Fibroblast of mammary gland (primary cell): ENCODE data around the gene PACC1.
"Not testable (repeated sequence)": the region's sequence is repeated elsewhere in the genome, so short reads cannot be mapped to it uniquely, and the experiment has no call there.

Source experiments
- DNase-seq: peaks from one replicate; pipeline ENCODE4 v3.0.0-alpha.2; 2010; ENCODE audit warnings: low read depth
- H3K4me3 ChIP-seq: 2 replicates; pipeline ENCODE4 v1.5.1; 2011; ENCODE audit warnings: low read depth, mild to moderate bottlenecking, low read length, moderate library complexity; ENCODE audit not compliant: control insufficient read depth
- CTCF ChIP-seq: conservative IDR thresholded peaks from 2 replicates; pipeline ENCODE4 v1.5.1; 2011; ENCODE audit warnings: low read depth, low read length, inconsistent platforms; ENCODE audit not compliant: control insufficient read depth, insufficient read depth

PACC1 gene

DNA sequence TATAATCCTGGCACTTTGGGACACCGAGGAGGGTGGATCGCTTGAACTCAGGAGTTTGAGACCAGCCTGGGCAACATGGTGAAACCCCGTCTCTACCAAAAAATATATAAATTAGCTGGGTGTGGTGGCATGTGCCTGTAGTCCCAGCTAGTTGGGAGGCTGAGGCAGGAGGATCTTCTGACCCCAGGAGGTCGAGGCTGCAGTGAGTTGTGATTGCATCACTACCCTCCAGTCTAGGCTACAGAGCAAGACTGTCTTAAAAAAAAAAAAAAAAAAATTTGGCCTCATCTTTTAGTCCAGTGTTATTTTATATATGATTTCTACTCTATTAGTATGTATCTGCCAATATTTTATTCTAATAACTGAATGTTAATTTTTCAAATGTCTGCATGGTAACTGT lies 69.8 kb downstream of the PACC1 start:
- no peak for DNase-seq
- no peak for TF ChIP-seq CTCF
- no peak overlapping the region for H3K4me3 ChIP-seq

- H3K4me3 ChIP-seq = no peak overlapping the region
Measured at GRCh38 chr1:212341090-212341489, 73.6 kb downstream of the PACC1 start.

DNA sequence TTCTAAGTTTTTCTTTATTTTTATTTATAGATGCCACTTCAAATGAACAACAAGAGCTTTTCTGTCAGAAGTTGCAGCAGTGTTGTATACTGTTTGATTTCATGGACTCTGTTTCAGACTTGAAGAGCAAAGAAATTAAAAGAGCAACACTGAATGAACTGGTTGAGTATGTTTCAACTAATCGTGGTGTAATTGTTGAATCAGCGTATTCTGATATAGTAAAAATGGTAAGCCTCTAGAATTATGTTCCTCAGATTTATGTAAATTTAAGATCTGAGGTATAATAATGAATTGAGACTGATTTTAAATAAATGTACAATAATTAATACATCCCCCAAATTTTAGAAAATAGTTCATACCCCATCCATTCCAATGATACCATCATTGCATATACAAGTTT lies 85.6 kb downstream of the PACC1 start:
- TF ChIP-seq CTCF = no peak
- DNase-seq = no peak
- no peak overlapping the region for H3K4me3 ChIP-seq

More at GRCh38 chr1:212341090-212341489, 73.6 kb downstream of the PACC1 start:
- DNase-seq = no peak
- no peak for TF ChIP-seq CTCF

DNA sequence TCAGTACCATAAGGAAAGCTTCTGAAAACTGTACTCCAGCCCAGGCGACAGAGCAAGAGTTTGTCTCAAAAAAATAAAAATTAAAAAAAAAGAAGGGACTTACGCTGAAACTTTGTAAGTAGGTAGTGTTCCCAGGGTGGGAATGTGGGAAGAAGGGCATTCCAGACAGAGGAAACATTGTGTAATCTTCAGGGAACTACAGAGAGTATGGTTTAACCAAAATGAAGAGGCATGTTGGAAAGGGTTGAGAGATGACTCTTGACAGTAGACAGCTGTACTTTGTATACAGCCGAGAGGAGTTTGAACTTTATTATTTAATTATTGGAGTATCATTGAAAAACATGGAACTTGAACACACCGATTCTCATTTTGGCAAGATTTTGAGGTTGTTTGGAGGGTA lies 86.4 kb downstream of the PACC1 start:
- TF ChIP-seq CTCF = no peak
- DNase-seq = peak; percentile 62
- H3K4me3 ChIP-seq = no peak overlapping the region

DNA sequence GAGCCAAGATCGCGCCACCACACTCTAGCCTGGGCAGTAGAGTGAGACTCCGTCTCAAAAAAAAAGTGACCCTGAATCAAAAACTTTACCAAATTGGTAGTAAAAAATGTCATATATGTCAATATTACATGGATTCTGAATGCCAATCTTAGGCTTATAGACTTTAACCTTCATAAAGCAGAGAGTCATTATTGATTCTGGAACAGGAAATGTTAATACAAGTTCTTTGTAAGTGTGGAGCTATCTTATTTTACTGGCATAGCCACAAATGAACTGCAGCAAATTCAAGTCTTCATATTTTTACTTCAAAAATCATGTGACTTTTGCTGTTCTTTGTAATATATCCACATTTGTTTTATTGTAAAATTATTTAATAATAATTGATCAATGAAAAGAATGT lies 88.1 kb downstream of the PACC1 start:
- no peak overlapping the region for H3K4me3 ChIP-seq
- TF ChIP-seq CTCF = no peak
- DNase-seq = no peak

DNA sequence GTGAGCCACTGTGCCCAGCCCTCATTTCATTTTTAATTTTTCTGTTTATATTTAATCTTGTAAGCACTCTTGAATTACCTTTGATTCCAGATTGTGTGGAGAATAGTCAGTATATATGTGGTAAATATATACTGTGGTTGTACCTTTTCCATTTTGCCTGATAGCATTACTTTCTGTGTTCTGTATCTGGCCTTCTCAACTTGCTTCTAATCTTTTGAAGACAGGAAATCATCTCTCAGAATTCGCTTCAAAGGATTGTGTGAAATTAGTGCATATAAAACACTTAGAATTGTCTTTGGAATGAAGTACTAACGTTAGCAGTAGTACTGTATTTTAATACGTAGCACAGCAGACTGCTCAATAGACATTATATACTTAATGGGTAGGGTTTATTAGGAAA lies 91.6 kb downstream of the PACC1 start:
- H3K4me3 ChIP-seq = no peak overlapping the region
- no peak for TF ChIP-seq CTCF
- no peak for DNase-seq

DNA sequence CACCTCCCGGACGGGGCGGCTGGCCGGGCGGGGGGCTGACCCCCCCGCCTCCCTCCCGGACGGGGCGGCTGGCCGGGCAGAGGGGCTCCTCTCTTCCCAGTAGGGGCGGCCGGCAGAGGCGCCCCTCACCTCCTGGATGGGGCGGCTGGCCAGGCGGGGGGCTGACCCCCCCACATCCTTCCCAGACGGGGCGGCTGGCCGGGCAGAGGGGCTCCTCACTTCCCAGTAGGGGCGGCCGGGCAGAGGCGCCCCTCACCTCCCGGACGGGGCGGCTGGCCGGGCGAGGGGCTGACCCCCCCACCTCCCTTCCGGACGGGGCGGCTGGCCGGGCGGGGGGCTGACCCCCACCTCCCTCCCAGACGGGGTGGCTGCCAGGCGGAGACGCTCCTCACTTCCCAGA lies 93.7 kb downstream of the PACC1 start:
- DNase-seq, H3K4me3 ChIP-seq: not testable (repeated sequence)
